Gastrocnemius medialis (tissue), 4 donors: ENCODE measurements around the gene NTN1. TPM values are rescaled to one million over a fixed set of nuclear protein-coding genes. Genes with fewer than 3 reads are reported as not detected.

ENCODE experiments used
- ATAC-seq, 2 donors: fragments of 150-250 bp; one replicate each; pipeline ENCODE4 v1.9.1; 2016
- DNase-seq, 2 donors: peaks; one replicate each; pipeline ENCODE4 v3.0.0-alpha.2; 2019
- H3K27ac ChIP-seq, 4 donors: fragments of 200-600 bp; sonication (generic); 1 replicate in 1 of 4; 2 replicates in 3 of 4; pipeline ENCODE4 v1.5.1; 2016 to 2018; ENCODE audit warnings: mild to moderate bottlenecking in 2 of 4, moderate library complexity in 1 of 4
- H3K27me3 ChIP-seq, 3 donors: fragments of 200-600 bp; sonication (generic) in 2 of 3; 1 replicate in 1 of 3; 2 replicates in 2 of 3; pipeline versions ENCODE4 v1.5.1 to v1.6.0; 2016 to 2019; ENCODE audit warnings: mild to moderate bottlenecking in 1 of 3, moderate library complexity in 1 of 3
- H3K36me3 ChIP-seq, 2 donors: fragments of 200-600 bp; sonication (generic) in 1 of 2; one replicate each; pipeline ENCODE4 v1.5.1; 2017 to 2018
- H3K4me1 ChIP-seq, 2 donors: fragments of 200-600 bp; sonication (generic) in 1 of 2; one replicate each; pipeline ENCODE4 v1.5.1; 2016 to 2017; ENCODE audit warnings: mild to moderate bottlenecking in 2 of 2
- H3K4me3 ChIP-seq, 4 donors: fragments of 200-600 bp; sonication (generic) in 3 of 4; 1 replicate in 1 of 4; 2 replicates in 3 of 4; pipeline ENCODE4 v1.5.1; 2016 to 2019; ENCODE audit warnings: mild to moderate bottlenecking in 2 of 4
- H3K9me3 ChIP-seq, 3 donors: fragments of 200-600 bp; sonication (generic) in 2 of 3; 1 replicate in 1 of 3; 2 replicates in 2 of 3; pipeline ENCODE4 v1.5.1; 2016 to 2019
- POLR2A ChIP-seq, 2 donors: fragments of 450-650 bp; IDR thresholded peaks; one replicate each; pipeline ENCODE4 v1.6.1; 2017; ENCODE audit warnings: antibody characterized with exemption in 2 of 2, mild to moderate bottlenecking in 2 of 2, moderate library complexity in 2 of 2
- in situ Hi-C, 4 donors: fragments of 200-750 bp; cut with MboI; loops; one replicate each; pipeline versions ENCODE4 v1.15.0 to v1.8.0; 2017; ENCODE audit warnings: low sequenced_read_pairs in 4 of 4
- intact Hi-C: fragments of 100-400 bp; cut with DNase I; formaldehyde crosslinking; loops from one replicate; pipeline ENCODE4 v1.15.1; 2023; ENCODE audit warnings: low total_unique reads
- total RNA-seq, 4 donors: library from RNA; depleted of rRNA; stranded (reverse); fragments of >200 nt; gene quantifications; one replicate each; pipeline versions ENCODE4 v1.1.0 to v1.2.3, GENCODE V29; 2016
- TF ChIP-seq, protein P1 (sequence below), 5 experiments: fragments of 450-650 bp in 3 of 5; fragments of 200-600 bp in 2 of 5; sonication (generic) in 2 of 5; IDR thresholded peaks in 4 of 5; conservative IDR thresholded peaks in 1 of 5; 1 replicate in 4 of 5; 2 replicates in 1 of 5; pipeline ENCODE4 v1.5.1; 2016 to 2019; ENCODE audit warnings: antibody characterized with exemption in 5 of 5, mild to moderate bottlenecking in 3 of 5, moderate library complexity in 3 of 5

Gene NTN1
- total RNA-seq, 4 donors from 2014 or later: 0.76 to 4.1 (median 1.2) TPM

DNA sequence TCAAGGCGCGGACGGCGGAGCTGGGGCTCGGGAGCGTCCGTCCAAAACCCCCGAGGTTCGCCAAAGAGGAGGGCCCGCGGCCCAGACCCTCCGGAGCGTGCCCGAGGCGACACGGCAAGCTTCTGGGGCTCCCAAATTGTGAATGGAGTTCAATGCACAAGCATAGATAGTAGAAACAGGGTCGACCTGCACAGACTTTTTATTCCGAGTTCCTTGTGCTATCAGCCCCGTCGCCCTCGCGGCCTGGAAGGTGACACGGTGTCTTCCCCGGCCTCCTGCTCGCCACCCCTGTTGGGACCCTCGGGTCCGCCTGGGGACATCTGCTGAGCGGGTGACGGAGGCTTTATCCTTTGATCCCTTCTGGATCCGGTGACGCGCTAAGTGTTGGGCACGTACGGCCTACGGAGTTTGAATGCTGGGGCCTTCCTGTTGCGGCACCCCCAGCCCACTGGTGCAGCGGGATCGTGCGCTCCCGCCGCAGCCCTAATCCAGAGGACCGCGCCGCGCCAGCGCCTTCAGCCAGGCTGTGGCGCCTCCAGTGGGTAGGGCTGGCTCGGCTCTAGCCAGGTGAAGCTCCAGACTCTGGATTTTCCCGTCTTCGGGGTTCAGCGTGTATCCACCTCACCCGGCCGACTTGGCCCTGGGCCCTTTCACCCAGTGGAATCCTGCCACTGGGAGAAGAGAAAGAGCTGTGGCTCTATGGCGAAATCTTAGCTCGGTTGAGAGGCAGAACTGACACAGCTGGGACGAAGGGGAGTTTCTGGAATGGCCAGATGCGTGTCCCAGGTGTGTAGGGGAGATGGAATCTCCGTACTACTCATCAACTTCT lies 17.0 kb upstream of the NTN1 start:
- ATAC-seq (no peak), DNase-seq (no peak)
- H3K36me3 ChIP-seq: no peaks in the 10 kb centered on the region
- H3K27ac ChIP-seq: no peak overlapping the region
- H3K27me3 ChIP-seq: peaks cover 22 to 31% (median 27%) of the 10 kb centered on the region in 3 donors
- in situ Hi-C loops: no loop called here
- H3K9me3 ChIP-seq: no peaks in the 10 kb centered on the region
- intact Hi-C loops: no loop called here
- TF ChIP-seq, protein P1, sequence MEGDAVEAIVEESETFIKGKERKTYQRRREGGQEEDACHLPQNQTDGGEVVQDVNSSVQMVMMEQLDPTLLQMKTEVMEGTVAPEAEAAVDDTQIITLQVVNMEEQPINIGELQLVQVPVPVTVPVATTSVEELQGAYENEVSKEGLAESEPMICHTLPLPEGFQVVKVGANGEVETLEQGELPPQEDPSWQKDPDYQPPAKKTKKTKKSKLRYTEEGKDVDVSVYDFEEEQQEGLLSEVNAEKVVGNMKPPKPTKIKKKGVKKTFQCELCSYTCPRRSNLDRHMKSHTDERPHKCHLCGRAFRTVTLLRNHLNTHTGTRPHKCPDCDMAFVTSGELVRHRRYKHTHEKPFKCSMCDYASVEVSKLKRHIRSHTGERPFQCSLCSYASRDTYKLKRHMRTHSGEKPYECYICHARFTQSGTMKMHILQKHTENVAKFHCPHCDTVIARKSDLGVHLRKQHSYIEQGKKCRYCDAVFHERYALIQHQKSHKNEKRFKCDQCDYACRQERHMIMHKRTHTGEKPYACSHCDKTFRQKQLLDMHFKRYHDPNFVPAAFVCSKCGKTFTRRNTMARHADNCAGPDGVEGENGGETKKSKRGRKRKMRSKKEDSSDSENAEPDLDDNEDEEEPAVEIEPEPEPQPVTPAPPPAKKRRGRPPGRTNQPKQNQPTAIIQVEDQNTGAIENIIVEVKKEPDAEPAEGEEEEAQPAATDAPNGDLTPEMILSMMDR (IDR thresholded peaks at IDR 0.05 in 4 of 5, conservative IDR thresholded peaks at IDR 0.05 in 1 of 5): no peak
- no peak for TF ChIP-seq POLR2A (IDR thresholded peaks at IDR 0.05)
- peak overlapping the region in 3 of 4 donors; percentile 27 to 39 (median 36) for H3K4me3 ChIP-seq
- H3K4me1 ChIP-seq: no peaks in the 10 kb centered on the region

DNA sequence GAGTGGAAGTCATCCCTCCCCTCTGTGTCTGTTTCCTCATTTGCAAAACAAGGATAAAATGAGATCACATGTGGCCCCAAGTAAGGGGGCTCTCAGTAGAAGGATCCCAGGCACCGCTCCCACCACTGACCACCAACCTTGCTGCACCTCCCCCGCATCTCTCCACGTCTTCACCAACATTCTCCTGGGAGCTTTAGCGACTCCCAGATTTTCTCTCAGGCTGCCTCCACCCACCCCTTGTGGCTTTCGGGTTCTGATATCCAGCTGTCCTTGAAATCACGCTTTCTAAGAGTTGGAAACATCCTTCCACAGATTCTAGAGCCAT lies 16.4 kb upstream of the NTN1 start:
- intact Hi-C loops: no loop called here
- ATAC-seq (no peak), DNase-seq (no peak)
- Histone ChIP-seq H3K4me3 (no peak overlapping the region), H3K27ac (no peak overlapping the region), H3K27me3 (peaks cover 22 to 31% (median 24%) of the 10 kb centered on the region in 3 donors), H3K4me1 (no peaks in the 10 kb centered on the region), H3K36me3 (no peaks in the 10 kb centered on the region), H3K9me3 (no peaks in the 10 kb centered on the region)
- in situ Hi-C loops: no loop called here
- TF ChIP-seq, protein P1 (IDR thresholded peaks at IDR 0.05 in 4 of 5, conservative IDR thresholded peaks at IDR 0.05 in 1 of 5): no peak
- no peak for TF ChIP-seq POLR2A (IDR thresholded peaks at IDR 0.05)

DNA sequence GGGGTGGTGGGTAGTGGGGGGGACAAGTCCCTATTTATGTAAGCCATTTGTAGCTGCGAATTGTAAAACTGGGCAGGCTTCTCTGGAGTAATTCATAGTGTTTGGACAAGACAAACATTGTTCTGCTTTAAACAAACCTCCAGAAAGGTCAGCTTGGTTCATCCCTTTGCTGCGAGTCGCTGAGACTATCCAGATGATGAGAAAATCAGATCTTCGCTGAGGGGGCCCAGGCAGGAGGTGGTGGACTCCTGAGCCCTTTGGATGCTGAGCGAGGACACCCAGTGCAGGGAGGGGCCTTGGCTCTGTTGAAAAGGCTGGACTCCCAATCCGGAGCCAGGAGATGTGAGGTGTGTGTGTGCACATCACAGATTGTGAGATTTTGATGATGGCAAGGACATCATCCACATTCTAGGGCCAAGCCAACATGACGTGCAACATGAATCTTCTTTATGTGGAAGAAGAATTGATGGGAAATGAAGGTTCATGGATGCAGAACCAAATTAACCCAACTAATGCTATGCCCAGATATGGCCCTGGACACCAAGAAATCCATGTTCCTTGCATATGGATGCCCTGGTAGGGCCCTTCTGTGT lies 15.0 kb upstream of the NTN1 start:
- Histone ChIP-seq H3K27me3 (peaks cover 22 to 27% (median 22%) of the 10 kb centered on the region in 3 donors), H3K4me3 (no peak overlapping the region), H3K27ac (no peak overlapping the region), H3K4me1 (no peaks in the 10 kb centered on the region), H3K9me3 (no peaks in the 10 kb centered on the region), H3K36me3 (no peaks in the 10 kb centered on the region)
- in situ Hi-C loops: no loop called here
- DNase-seq (no peak), ATAC-seq (no peak)
- intact Hi-C loops: no loop called here
- TF ChIP-seq, protein P1 (IDR thresholded peaks at IDR 0.05 in 4 of 5, conservative IDR thresholded peaks at IDR 0.05 in 1 of 5): no peak
- TF ChIP-seq POLR2A (IDR thresholded peaks at IDR 0.05): no peak

DNA sequence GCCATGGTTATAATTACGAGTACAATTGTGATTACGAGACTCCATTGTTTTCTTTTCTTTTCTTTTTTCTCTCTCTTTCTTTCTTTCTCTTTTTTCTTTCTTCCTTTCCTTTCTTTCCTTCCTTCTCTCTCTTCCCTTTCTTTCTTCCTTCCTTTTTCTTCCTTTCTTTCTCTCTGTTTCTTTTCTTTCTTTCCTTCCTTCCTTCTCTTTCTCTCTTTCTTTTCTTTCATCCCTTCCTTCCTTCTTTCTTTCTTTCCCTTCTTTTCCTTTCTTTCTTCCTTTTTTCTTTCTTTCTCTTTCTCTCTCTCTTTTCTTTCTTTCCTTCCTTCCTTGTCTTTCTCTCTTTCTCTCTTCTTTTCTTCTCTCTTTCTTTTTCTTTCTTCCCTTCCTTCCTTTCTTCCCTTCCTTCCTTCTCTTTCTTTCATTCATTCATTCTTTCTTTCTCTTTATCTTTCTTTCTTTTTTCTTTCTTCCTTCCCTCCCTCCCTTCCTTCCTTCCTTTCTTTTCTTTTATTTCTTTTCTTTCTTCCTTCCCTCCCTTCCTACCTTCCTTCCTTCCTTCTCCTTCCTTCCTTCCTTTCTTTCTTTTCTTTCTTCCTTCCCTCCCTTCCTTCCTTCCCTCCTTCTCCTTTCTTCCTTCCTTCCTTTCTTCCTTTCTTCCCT lies 14.1 kb upstream of the NTN1 start:
- no peaks in the 10 kb centered on the region for H3K36me3 ChIP-seq
- DNase-seq: no peak
- intact Hi-C loops (no loop called here), in situ Hi-C loops (no loop called here)
- H3K27me3 ChIP-seq: peaks cover 22 to 27% (median 22%) of the 10 kb centered on the region in 3 donors
- no peaks in the 10 kb centered on the region for H3K9me3 ChIP-seq
- no peak overlapping the region for H3K4me3 ChIP-seq
- no peak for ATAC-seq
- no peaks in the 10 kb centered on the region for H3K4me1 ChIP-seq
- no peak for TF ChIP-seq POLR2A (IDR thresholded peaks at IDR 0.05)
- TF ChIP-seq, protein P1 (IDR thresholded peaks at IDR 0.05 in 4 of 5, conservative IDR thresholded peaks at IDR 0.05 in 1 of 5): no peak
- H3K27ac ChIP-seq: no peak overlapping the region
